Stomach smooth muscle (tissue), 2 donors: Measurements from ENCODE around the gene CKB.
"Not testable (repeated sequence)": the region's sequence is repeated elsewhere in the genome, so short reads cannot be mapped to it uniquely, and the experiment has no call there.

Experiments
- H3K27ac ChIP-seq: one replicate; pipeline ENCODE4 v1.7.0; 2013; ENCODE audit warnings: mild to moderate bottlenecking, low read length, inconsistent platforms
- H3K27me3 ChIP-seq, 2 donors: one replicate each; pipeline ENCODE4 v1.7.0; 2013; ENCODE audit warnings: low read length in 2 of 2; ENCODE audit not compliant: insufficient read depth in 2 of 2, control insufficient read depth in 1 of 2
- H3K36me3 ChIP-seq, 2 donors: one replicate each; pipeline ENCODE4 v1.7.0; 2013; ENCODE audit warnings: low read length in 2 of 2; ENCODE audit not compliant: control insufficient read depth in 2 of 2, insufficient read depth in 2 of 2
- H3K4me1 ChIP-seq: one replicate; pipeline ENCODE4 v1.7.0; 2013; ENCODE audit warnings: low read length; ENCODE audit not compliant: control insufficient read depth, insufficient read depth
- H3K4me3 ChIP-seq, 2 donors: one replicate each; pipeline ENCODE4 v1.7.0; 2013; ENCODE audit warnings: low read length in 2 of 2
- H3K9ac ChIP-seq, 2 donors: one replicate each; pipeline ENCODE4 v1.7.0; 2013; ENCODE audit warnings: low read length in 2 of 2, mild to moderate bottlenecking in 1 of 2
- H3K9me3 ChIP-seq, 2 donors: one replicate each; pipeline ENCODE4 v1.7.0; 2013; ENCODE audit warnings: low read length in 2 of 2; ENCODE audit not compliant: control insufficient read depth in 2 of 2
- donor health status: healthy.
- donor health status: Pancreatic carcinoma.

CKB gene

GRCh38 chr14:103529383-103530365, 7.0 kb upstream of the CKB start:
- Histone ChIP-seq H3K4me3 (peak overlapping the region; percentile 90 to 98), H3K36me3 (peaks cover 5 to 7% of the 10 kb centered on the region in 2 donors), H3K27me3 (no peaks in the 10 kb centered on the region), H3K9ac (peak overlapping the region; percentile 82 to 94), H3K9me3 (no peaks in the 10 kb centered on the region), H3K27ac (peak overlapping the region; percentile 84), H3K4me1 (peaks cover 83% of the 10 kb centered on the region)

- Histone ChIP-seq H3K36me3 (peaks cover 5 to 7% of the 10 kb centered on the region in 2 donors), H3K4me3 (peak within 1 kb of the TSS; percentile 90 to 98), H3K9me3 (no peaks in the 10 kb centered on the region), H3K27ac (peak within 1 kb of the TSS; percentile 84), H3K9ac (peak within 1 kb of the TSS; percentile 82 to 94), H3K27me3 (no peaks in the 10 kb centered on the region), H3K4me1 (peaks cover 74% of the 10 kb centered on the region)
Measured at GRCh38 chr14:103528587-103529382, 6.2 kb upstream of the CKB start, which contains the start of gene TRMT61A. Gene TRMT61A (plus strand): TSS chr14:103529196. CDS start chr14:103529979, 783 bp downstream.

GRCh38 chr14:103528146-103528586, 5.5 kb upstream of the CKB start:
- H3K4me3 ChIP-seq, result peak overlapping the region; percentile 10 to 90
- no peaks in the 10 kb centered on the region for H3K9me3 ChIP-seq
- H3K36me3 ChIP-seq, result peaks cover 5 to 7% of the 10 kb centered on the region in 2 donors
- no peaks in the 10 kb centered on the region for H3K27me3 ChIP-seq
- H3K4me1 ChIP-seq, result peaks cover 70% of the 10 kb centered on the region
- peak overlapping the region; percentile 84 for H3K27ac ChIP-seq
- peak overlapping the region in 1 of 2 donors; percentile 29 for H3K9ac ChIP-seq

- H3K27me3 ChIP-seq, result no peaks in the 10 kb centered on the region
- H3K9ac ChIP-seq, result no peak overlapping the region
- H3K9me3 ChIP-seq, result no peaks in the 10 kb centered on the region
- no peak overlapping the region for H3K4me3 ChIP-seq
- peaks cover 69% of the 10 kb centered on the region for H3K4me1 ChIP-seq
- peaks cover 5 to 7% of the 10 kb centered on the region in 2 donors for H3K36me3 ChIP-seq
- H3K27ac ChIP-seq, result peak overlapping the region; percentile 84
Measured at GRCh38 chr14:103527408-103528145, 4.9 kb upstream of the CKB start.

GRCh38 chr14:103526914-103527248, 4.3 kb upstream of the CKB start:
- no peak overlapping the region for H3K9ac ChIP-seq
- peaks cover 62% of the 10 kb centered on the region for H3K4me1 ChIP-seq
- H3K9me3 ChIP-seq, result no peaks in the 10 kb centered on the region
- peak overlapping the region; percentile 31 for H3K27ac ChIP-seq
- no peaks in the 10 kb centered on the region for H3K27me3 ChIP-seq
- H3K36me3 ChIP-seq, result peaks cover 5 to 7% of the 10 kb centered on the region in 2 donors
- H3K4me3 ChIP-seq, result no peak overlapping the region

- Histone ChIP-seq H3K9ac (no peak overlapping the region), H3K27ac (no peak overlapping the region), H3K27me3 (no peaks in the 10 kb centered on the region), H3K4me3 (no peak overlapping the region), H3K4me1 (peaks cover 57% of the 10 kb centered on the region), H3K36me3 (peaks cover 5 to 7% of the 10 kb centered on the region in 2 donors), H3K9me3 (no peaks in the 10 kb centered on the region)
Measured at GRCh38 chr14:103526247-103526913, 3.8 kb upstream of the CKB start.

- not testable (repeated sequence) for H3K4me3 ChIP-seq, H3K9ac ChIP-seq, H3K9me3 ChIP-seq, H3K36me3 ChIP-seq, H3K27ac ChIP-seq, H3K27me3 ChIP-seq
- H3K4me1 ChIP-seq, result peaks cover 52% of the 10 kb centered on the region
Measured at GRCh38 chr14:103525430-103526246, 3.0 kb upstream of the CKB start.

- Histone ChIP-seq H3K4me1 (peaks cover 52% of the 10 kb centered on the region), H3K27me3 (no peaks in the 10 kb centered on the region), H3K9ac (no peak overlapping the region), H3K4me3 (no peak overlapping the region), H3K27ac (no peak overlapping the region), H3K36me3 (peaks cover 6 to 10% of the 10 kb centered on the region in 2 donors), H3K9me3 (no peaks in the 10 kb centered on the region)
Measured at GRCh38 chr14:103524002-103524935, 1.6 kb upstream of the CKB start.

- no peak overlapping the region for H3K27ac ChIP-seq
- H3K4me3 ChIP-seq, result no peak overlapping the region
- H3K4me1 ChIP-seq, result peaks cover 55% of the 10 kb centered on the region
- no peaks in the 10 kb centered on the region for H3K9me3 ChIP-seq
- H3K27me3 ChIP-seq, result no peaks in the 10 kb centered on the region
- peaks cover 6 to 11% of the 10 kb centered on the region in 2 donors for H3K36me3 ChIP-seq
- H3K9ac ChIP-seq, result no peak overlapping the region
Measured at GRCh38 chr14:103523575-103523954, 935 bp upstream of the CKB start.
